HCT116 (cell line): ENCODE results near the gene MOB3B. TPM values are rescaled to one million over a fixed set of nuclear protein-coding genes. Genes with fewer than 3 reads are reported as not detected.

Source experiments
- ATAC-seq: fragments of 200-7000 bp; cut with Tn5 transposase; 2 replicates; pipeline ENCODE4 v1.9.1; 2020; ENCODE audit warnings: mild to moderate bottlenecking, moderate library complexity
- BruUV-seq: library from RNA; stranded (reverse); fragments of 400-500 nt; replicated peaks from 2 replicates; lab custom pipeline; 2021; lab: Mats Ljungman, UMichigan
- CTCF ChIA-PET: fragments of 300-600 bp; sonication (Branson Sonifier 250); formaldehyde crosslinking; loops from one replicate; lab custom pipeline; 2021; ENCODE audit warnings: antibody characterized with exemption; lab: Charles Lee
- POLR2A ChIA-PET: fragments of 300-600, 350-600 bp; sonication (Branson Sonifier 250); formaldehyde crosslinking; loops from one replicate; lab custom pipeline; 2021; ENCODE audit warnings: antibody characterized with exemption; lab: Charles Lee
- RAD21 ChIA-PET, 2 experiments: fragments of 300-600 bp; sonication (Branson Sonifier 250); formaldehyde crosslinking; loops; one replicate each; lab custom pipeline; 2023; ENCODE audit warnings: low total read pairs in 2 of 2; ENCODE audit not compliant: uncharacterized antibody in 2 of 2, unreplicated experiment in 2 of 2, low non-redundant PET in 1 of 2; lab: Charles Lee
- DNase-seq: peaks from one replicate; pipeline ENCODE4 v3.0.0-alpha.2; 2010; ENCODE audit warnings: low read depth, low spot score
- H2AFZ ChIP-seq: fragments of 200-600 bp; shearing (Covaris generic), sonication (generic); 2 replicates; pipeline ENCODE4 v1.6.1; 2017; ENCODE audit warnings: low read depth, mixed run types, mixed read lengths, antibody characterized with exemption, low read length; ENCODE audit not compliant: poor library complexity, severe bottlenecking
- H3K27ac ChIP-seq: 2 replicates; pipeline ENCODE4 v1.5.1; 2012; ENCODE audit warnings: low read depth, low read length
- H3K27me3 ChIP-seq: fragments of 200-600 bp; sonication (generic); 2 replicates; pipeline ENCODE4 v1.6.1; 2016; ENCODE audit warnings: mixed run types, low read length, mixed read lengths; ENCODE audit not compliant: insufficient read depth
- H3K36me3 ChIP-seq, 2 experiments: fragments of 200-500 bp in 1 of 2; fragments of 200-600 bp in 1 of 2; sonication (Bioruptor generic) in 1 of 2; sonication (generic) in 1 of 2; 2 replicates each; pipeline versions ENCODE4 v1.5.1 to v1.6.1; 2014 to 2016; ENCODE audit warnings: low read length in 2 of 2, inconsistent platforms in 1 of 2, mixed read lengths in 1 of 2, mixed run types in 1 of 2; ENCODE audit not compliant: insufficient read depth in 2 of 2, control insufficient read depth in 1 of 2
- H3K4me1 ChIP-seq, 2 experiments: fragments of 200-600 bp in 1 of 2; sonication (generic) in 1 of 2; 2 replicates each; pipeline versions ENCODE4 v1.5.1 to v1.6.1; 2012 to 2017; ENCODE audit warnings: low read length in 2 of 2, inconsistent platforms in 1 of 2, mild to moderate bottlenecking in 1 of 2, mixed read lengths in 1 of 2, mixed run types in 1 of 2, moderate library complexity in 1 of 2; ENCODE audit not compliant: insufficient read depth in 2 of 2, control insufficient read depth in 1 of 2
- H3K4me2 ChIP-seq: fragments of 200-600 bp; sonication (generic); 2 replicates; pipeline ENCODE4 v1.6.1; 2017; ENCODE audit warnings: mixed run types, low read length, mixed read lengths
- H3K4me3 ChIP-seq, 2 experiments: fragments of 200-600 bp in 1 of 2; sonication (generic) in 1 of 2; replicated peaks in 1 of 2; 2 replicates each; pipeline ENCODE4 v1.5.1; 2011 to 2016; ENCODE audit warnings: low read length in 2 of 2, control low read depth in 1 of 2, low read depth in 1 of 2, mild to moderate bottlenecking in 1 of 2, mixed read lengths in 1 of 2, mixed run types in 1 of 2
- H3K79me2 ChIP-seq: fragments of 200-600 bp; sonication (generic); 2 replicates; pipeline ENCODE4 v1.6.1; 2017; ENCODE audit warnings: mild to moderate bottlenecking, mixed run types, low read length, moderate library complexity, mixed read lengths; ENCODE audit not compliant: insufficient read depth
- H3K9ac ChIP-seq: fragments of 200-600 bp; sonication (generic); 2 replicates; pipeline ENCODE4 v1.6.1; 2016; ENCODE audit warnings: low read length, mixed read lengths
- H3K9me2 ChIP-seq: fragments of 200-600 bp; sonication (generic), shearing (Covaris generic); 2 replicates; pipeline ENCODE4 v1.6.1; 2017; ENCODE audit warnings: mixed run types, mild to moderate bottlenecking, moderate library complexity; ENCODE audit not compliant: insufficient read depth
- H3K9me3 ChIP-seq, 2 experiments: fragments of 200-500 bp in 1 of 2; fragments of 200-600 bp in 1 of 2; sonication (Bioruptor generic) in 1 of 2; sonication (generic) in 1 of 2; 2 replicates each; pipeline ENCODE4 v1.6.1; 2014 to 2017; ENCODE audit warnings: low read length in 2 of 2, mixed read lengths in 2 of 2, inconsistent platforms in 1 of 2, low read depth in 1 of 2, mild to moderate bottlenecking in 1 of 2, mixed run types in 1 of 2, moderate library complexity in 1 of 2; ENCODE audit not compliant: control insufficient read depth in 1 of 2, insufficient read depth in 1 of 2
- H4K20me1 ChIP-seq: fragments of 200-600 bp; sonication (generic), shearing (Covaris generic); 2 replicates; pipeline ENCODE4 v1.6.1; 2017; ENCODE audit warnings: mixed run types, mild to moderate bottlenecking, moderate library complexity; ENCODE audit not compliant: insufficient read depth
- ATF3 ChIP-seq: IDR thresholded peaks from 2 replicates; pipeline ENCODE4 v1.6.1; 2012
- ELF1 ChIP-seq: IDR thresholded peaks from 2 replicates; pipeline ENCODE4 v1.6.1; 2012; ENCODE audit warnings: low read depth, borderline replicate concordance
- EZH2phosphoT487 ChIP-seq: fragments of 200-600 bp; IDR thresholded peaks from 2 replicates; pipeline ENCODE4 v1.6.1; 2018; ENCODE audit warnings: antibody characterized with exemption, borderline replicate concordance
- POLR2AphosphoS5 ChIP-seq: IDR thresholded peaks from 2 replicates; pipeline ENCODE4 v1.6.1; 2011; ENCODE audit warnings: mild to moderate bottlenecking, low read depth, low read length, moderate library complexity
- TCF7L2 ChIP-seq: IDR thresholded peaks from 2 replicates; pipeline ENCODE4 v1.7.0; 2011; ENCODE audit warnings: borderline replicate concordance, inconsistent platforms; ENCODE audit not compliant: insufficient read depth, insufficient read length; ENCODE audit errors: extremely low read depth
- ZBTB33 ChIP-seq: IDR thresholded peaks from 2 replicates; pipeline ENCODE4 v1.6.1; 2011; ENCODE audit warnings: mild to moderate bottlenecking, low read length, moderate library complexity; ENCODE audit not compliant: insufficient replicate concordance; ENCODE audit errors: extremely low read depth
- ZFX ChIP-seq: fragments of 450-650 bp; IDR thresholded peaks from 2 replicates; pipeline ENCODE4 v1.6.1; 2017
- ZNF274 ChIP-seq: fragments of 200-500 bp; sonication (Bioruptor generic); IDR thresholded peaks from 2 replicates; pipeline ENCODE4 v1.6.1; 2014; ENCODE audit warnings: mild to moderate bottlenecking, low read depth, low read length, inconsistent platforms
- intact Hi-C: fragments of 100-400 bp; cut with micrococcal nuclease; formaldehyde crosslinking; loops from 2 replicates; pipeline ENCODE4 v1.10.0; 2022
- total RNA-seq: library from RNA; stranded (reverse); gene quantifications from one replicate; pipeline ENCODE4 v1.2.1, GENCODE V29; 2021; ENCODE audit not compliant: unreplicated experiment

Gene MOB3B
- total RNA-seq, 1 experiment from 2014 or later = 1.2 TPM

- H3K79me2 ChIP-seq = no peaks in the 10 kb centered on the region
- H3K36me3 ChIP-seq = no peaks in the 10 kb centered on the region
- no peak for ATAC-seq
- H3K4me1 ChIP-seq = peaks cover 0 to 16% of the 10 kb centered on the region in 2 experiments; a peak in 1 of 4 replicates
- H3K27ac ChIP-seq = no peak overlapping the region
- H3K4me2 ChIP-seq = no peak overlapping the region
- ChIA-PET RAD21 (no interaction called here), CTCF (no interaction called here), POLR2A (no interaction called here)
- intact Hi-C loops = no loop called here
- no peaks in the 10 kb centered on the region; the same call in 1 of the 2 replicates for H3K27me3 ChIP-seq
- no TSS peak for BruUV-seq
- H3K9me3 ChIP-seq = no peaks in the 10 kb centered on the region
- H3K4me3 ChIP-seq = no peak overlapping the region
- no peaks in the 10 kb centered on the region for H3K9me2 ChIP-seq
- no peaks in the 10 kb centered on the region for H4K20me1 ChIP-seq
- no peak overlapping the region for H3K9ac ChIP-seq
- no peak overlapping the region for H2AFZ ChIP-seq
- TF ChIP-seq ZFX (no peak), ATF3 (no peak), ZBTB33 (no peak), TCF7L2 (no peak), EZH2phosphoT487 (no peak), ZNF274 (no peak), ELF1 (no peak), POLR2AphosphoS5 (no peak)
- DNase-seq = no peak
Observed at GRCh38 chr9:27532046-27532445, 2.4 kb upstream of the MOB3B start.
